ENCODE data around the gene ABCD3. TPM values are rescaled to one million over a fixed set of nuclear protein-coding genes. Genes with fewer than 3 reads are reported as not detected.

ABCD3 gene
- total and polyA plus RNA-seq, 2 of the 13 experiments (the other 11 are each of a cell fraction or from before 2014, with no cell fraction given): 27.5 to 166 TPM

- no peak for TF ChIP-seq HOXA7 (CRISPR knock-in tag; IDR thresholded peaks at IDR 0.05)
- TF ChIP-seq HDAC6 (IDR thresholded peaks at IDR 0.05; ENCODE audit: low read depth, low read length): no peak
- no peak for TF ChIP-seq ZNF496 (CRISPR knock-in tag; IDR thresholded peaks at IDR 0.05; ENCODE audit: insufficient replicate concordance)
- no peak for TF ChIP-seq PCBP2 (optimal IDR thresholded peaks at IDR 0.05; ENCODE audit: low read depth, low read length, poor library complexity, severe bottlenecking)
- TF ChIP-seq NFKB2 (CRISPR knock-in tag; IDR thresholded peaks at IDR 0.05; ENCODE audit: borderline replicate concordance): no peak
- no peak for TF ChIP-seq ZNF567 (CRISPR knock-in tag; IDR thresholded peaks at IDR 0.05; ENCODE audit: borderline replicate concordance)
- no peak for TF ChIP-seq ZNF274 (CRISPR knock-in tag; IDR thresholded peaks at IDR 0.05)
- Histone ChIP-seq H3K27me3 (ENCODE audit: control insufficient read depth in 1 of 2, insufficient read depth in 2 of 2, low read length in 2 of 2) (peaks cover 0 to 6% of the 10 kb centered on the region in 2 experiments; a peak in 1 of 5 replicates), H4K20me1 (ENCODE audit: insufficient read depth, low read length) (no peaks in the 10 kb centered on the region), H3K4me3 (replicated peaks in 1 of 3; ENCODE audit: insufficient read depth in 1 of 3, low read depth in 2 of 3, low read length in 3 of 3) (no peak overlapping the region), H3K9ac (ENCODE audit: insufficient read depth, low read depth, low read length) (no peak overlapping the region), H3K9me3 (ENCODE audit: low read length) (no peaks in the 10 kb centered on the region), H3K27ac (ENCODE audit: extremely low read length, insufficient read depth, low read length) (no peak overlapping the region), H3K36me3 (replicated peaks in 1 of 2; ENCODE audit: control insufficient read depth in 1 of 2, insufficient read depth in 2 of 2, low read length in 2 of 2) (no peaks in the 10 kb centered on the region), H3K4me1 (ENCODE audit: insufficient read depth, low read length) (peaks cover 26% of the 10 kb centered on the region), H3K79me2 (ENCODE audit: insufficient read depth, low read length) (no peaks in the 10 kb centered on the region), H2AFZ (ENCODE audit: low read length) (no peak overlapping the region), H3K4me2 (ENCODE audit: low read depth, low read length) (no peak overlapping the region)
- no peak for DNase-seq (ENCODE audit: low spot score)
- intact Hi-C loops (cut with micrococcal nuclease; ENCODE audit: unreplicated experiment): loop anchor here (10.0 kb wide), 1 partner anchor 135 kb away; no protein-coding TSS in a partner anchor
- no peak for FAIRE-seq
- 33% methylated on average over 1 of the region's 1 CpG for WGBS (ENCODE audit: low lambda C conversion rate)
- in situ Hi-C loops (cut with HindIII; ENCODE audit: extremely low pct_ligation_motif_present, low pct_unique_long_range_greater_than_20kb): no loop called here
- ChIA-PET POLR2A (no interaction called here), CTCF (ENCODE audit: low intra/inter-chr PET ratio, low total read pairs) (no interaction called here)
- no TSS peak for BruUV-seq (replicated peaks)
- ATAC-seq: no peak
Measured at GRCh38 chr1:94559921-94560320, 141.7 kb downstream of the ABCD3 start.

- H3K9me3 ChIP-seq (ENCODE audit: low read length): no peaks in the 10 kb centered on the region
- TF ChIP-seq TFAP4 (IDR thresholded peaks at IDR 0.05; ENCODE audit: borderline replicate concordance, low read depth) (no peak), HIVEP1 (CRISPR knock-in tag; IDR thresholded peaks at IDR 0.05) (no peak), MAX (IDR thresholded peaks at IDR 0.05) (no peak), ZNF557 (CRISPR knock-in tag; IDR thresholded peaks at IDR 0.05) (no peak), ZNF772 (CRISPR knock-in tag; IDR thresholded peaks at IDR 0.05) (no peak)
- H2AFZ ChIP-seq (ENCODE audit: low read length): no peak overlapping the region
- no peaks in the 10 kb centered on the region for H3K79me2 ChIP-seq (ENCODE audit: insufficient read depth, low read length)
- H3K9ac ChIP-seq (ENCODE audit: insufficient read depth, low read depth, low read length): no peak overlapping the region
- H3K36me3 ChIP-seq (replicated peaks in 1 of 2; ENCODE audit: control insufficient read depth in 1 of 2, insufficient read depth in 2 of 2, low read length in 2 of 2): no peaks in the 10 kb centered on the region
- H3K27ac ChIP-seq (ENCODE audit: extremely low read length, insufficient read depth, low read length): no peak overlapping the region
- WGBS (ENCODE audit: low lambda C conversion rate): 2% methylated on average over 1 of the region's 1 CpG
- ChIA-PET CTCF (ENCODE audit: low intra/inter-chr PET ratio, low total read pairs) (no interaction called here), POLR2A (no interaction called here)
- FAIRE-seq: no peak
- intact Hi-C loops (cut with micrococcal nuclease; ENCODE audit: unreplicated experiment) (no loop called here), in situ Hi-C loops (cut with HindIII; ENCODE audit: extremely low pct_ligation_motif_present, low pct_unique_long_range_greater_than_20kb) (no loop called here)
- no peaks in the 10 kb centered on the region for H4K20me1 ChIP-seq (ENCODE audit: insufficient read depth, low read length)
- peak; percentile 34; the same call in 2 of the 3 replicates for ATAC-seq
- no peak for DNase-seq (ENCODE audit: low spot score)
- no peak overlapping the region for H3K4me3 ChIP-seq (replicated peaks in 1 of 3; ENCODE audit: insufficient read depth in 1 of 3, low read depth in 2 of 3, low read length in 3 of 3)
- peaks cover 0 to 4% of the 10 kb centered on the region in 2 experiments; a peak in 1 of 5 replicates for H3K27me3 ChIP-seq (ENCODE audit: control insufficient read depth in 1 of 2, insufficient read depth in 2 of 2, low read length in 2 of 2)
- BruUV-seq (replicated peaks): no TSS peak
- peaks cover 22% of the 10 kb centered on the region for H3K4me1 ChIP-seq (ENCODE audit: insufficient read depth, low read length)
- H3K4me2 ChIP-seq (ENCODE audit: low read depth, low read length): no peak overlapping the region
Measured at GRCh38 chr1:94560333-94560732, 142.1 kb downstream of the ABCD3 start.

Measured in HepG2 (cell line).